A549 treated with Mapracorat at 1 μM for 4 hours (cell line): ENCODE data around the gene FUCA2. TPM values are rescaled to one million over a fixed set of nuclear protein-coding genes. Genes with fewer than 3 reads are reported as not detected.

Source experiments
- total RNA-seq: library from RNA; stranded (reverse); fragments of 200-300 nt; extraction: Qiagen RNA extraction; gene quantifications from 5 replicates; pipeline ENCODE4 v1.2.3, GENCODE V29; 2022

FUCA2 gene
- 51.9 to 54.4 TPM (median 53.0 TPM) in 5 replicates for total RNA-seq

DNA sequence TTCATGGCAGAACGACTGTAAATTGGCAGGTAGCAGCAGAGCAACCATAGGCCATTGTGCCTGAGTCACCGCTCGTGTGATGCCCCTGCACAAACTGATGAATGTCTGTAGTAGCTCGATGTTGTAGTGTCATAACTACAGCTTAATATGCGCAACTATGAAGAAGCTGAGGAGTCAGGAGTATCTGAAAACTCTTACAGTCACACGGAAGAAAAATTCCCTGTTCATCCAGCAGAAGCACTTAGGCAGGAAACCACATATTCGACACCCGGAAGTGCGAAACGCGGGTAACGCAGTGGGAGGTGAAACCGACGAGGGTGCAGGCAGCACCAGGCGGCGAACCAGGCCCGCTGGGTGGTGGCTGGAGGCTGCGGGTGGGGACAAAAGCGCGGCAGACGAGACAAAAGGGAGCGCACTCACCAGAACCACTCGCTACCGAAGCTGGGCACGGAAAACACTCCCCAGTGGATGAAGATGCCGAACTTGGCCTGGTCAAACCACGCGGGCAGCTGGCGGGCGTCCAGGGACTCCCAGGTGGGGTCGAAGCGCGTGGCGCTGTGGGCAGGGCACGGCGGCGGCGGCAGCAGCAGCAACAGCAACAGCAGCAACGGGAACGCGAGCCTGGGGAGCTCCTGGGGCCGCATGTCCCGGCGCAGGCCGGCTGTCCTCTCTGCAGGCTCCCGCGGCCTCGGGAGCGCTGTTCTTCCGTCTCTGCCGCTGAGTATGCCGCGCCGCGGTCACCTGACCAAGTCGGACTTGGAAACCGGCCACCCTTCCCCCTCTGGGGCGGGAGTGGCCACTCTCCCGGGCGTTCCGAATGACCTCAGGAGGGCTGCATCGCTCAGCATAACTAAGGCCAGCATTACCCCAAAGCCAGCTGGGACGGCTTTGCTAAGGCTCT, at the start of gene FUCA2:
Gene FUCA2, minus strand, starts transcription at position 730 of the 901 bp plus-strand sequence. Its CDS starts 86 bp downstream, at position 644.

GRCh38 chr6:143450453-143451371, 60.8 kb downstream of the FUCA2 start, which contains the start of the genes ADAT2 and PEX3:
TSS of gene ADAT2 (minus strand) at chr6:143450695. CDS start at chr6:143450658, 37 bp downstream.
TSS of gene PEX3 (plus strand) at chr6:143450805. CDS start at chr6:143451043, 238 bp downstream.

Other genes starting within 250 kb of the FUCA2 start
- 3.5 to 4.4 TPM (median 4.0 TPM) in 5 replicates for gene ADAT2, start 61.0 kb downstream of the FUCA2 start, total RNA-seq
- gene PEX3, start 60.9 kb downstream of the FUCA2 start, total RNA-seq = 10.0 to 12.7 TPM (median 10.3 TPM) in 5 replicates
- 3.4 to 4.2 TPM (median 3.6 TPM) in 5 replicates for gene PHACTR2, start 166.2 kb upstream of the FUCA2 start, total RNA-seq